ENCODE data around the gene TM9SF3. TPM values are rescaled to one million over a fixed set of nuclear protein-coding genes. Genes with fewer than 3 reads are reported as not detected.

TM9SF3 gene
- polyA plus RNA-seq, 1 donor: 221 TPM

DNA sequence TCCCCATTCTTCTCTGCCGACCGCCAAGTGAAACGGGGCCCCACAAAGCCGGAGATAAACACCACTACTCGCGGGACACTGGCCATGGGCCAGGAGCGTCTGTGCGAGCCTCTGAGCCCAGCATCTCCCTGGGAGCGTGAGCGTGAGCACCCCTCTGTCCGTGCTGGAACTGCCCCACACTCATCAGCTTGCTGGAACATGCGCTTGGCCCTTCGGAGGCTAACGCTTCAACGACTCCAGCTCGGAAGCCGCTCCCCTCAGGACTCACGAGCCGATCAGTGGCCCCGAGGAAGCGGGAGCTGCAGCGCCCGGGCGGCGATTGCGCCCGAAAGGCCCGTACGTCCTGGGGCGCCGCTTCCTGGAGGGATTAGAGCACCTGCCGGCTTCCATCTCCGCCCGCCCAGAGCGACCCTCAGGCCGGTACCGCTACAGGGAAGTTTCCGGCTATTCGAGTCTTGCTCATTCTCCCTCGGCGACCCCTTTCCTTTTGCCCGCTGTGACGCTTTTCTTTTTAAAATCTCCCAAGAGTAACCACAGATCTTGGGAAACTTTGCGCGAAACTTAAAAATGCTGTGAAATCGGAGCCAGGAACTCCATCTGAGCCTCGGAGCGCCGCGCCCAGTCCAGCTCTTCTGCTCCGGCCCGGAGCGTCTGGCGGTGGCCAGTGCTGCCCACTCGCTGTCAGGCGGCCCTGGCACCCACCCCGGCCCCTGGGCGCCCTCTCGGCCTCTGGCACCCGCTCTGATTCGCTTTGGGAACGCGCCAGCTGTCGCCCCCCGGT, 74.1 kb downstream of the TM9SF3 start:
- DNase-seq: peak; percentile 29

GRCh38 chr10:96511044-96511945, 75.5 kb downstream of the TM9SF3 start:
- DNase-seq: peak; percentile 46

- peak; percentile 24 for DNase-seq
Measured at GRCh38 chr10:96509017-96509641, 77.7 kb downstream of the TM9SF3 start.

DNA sequence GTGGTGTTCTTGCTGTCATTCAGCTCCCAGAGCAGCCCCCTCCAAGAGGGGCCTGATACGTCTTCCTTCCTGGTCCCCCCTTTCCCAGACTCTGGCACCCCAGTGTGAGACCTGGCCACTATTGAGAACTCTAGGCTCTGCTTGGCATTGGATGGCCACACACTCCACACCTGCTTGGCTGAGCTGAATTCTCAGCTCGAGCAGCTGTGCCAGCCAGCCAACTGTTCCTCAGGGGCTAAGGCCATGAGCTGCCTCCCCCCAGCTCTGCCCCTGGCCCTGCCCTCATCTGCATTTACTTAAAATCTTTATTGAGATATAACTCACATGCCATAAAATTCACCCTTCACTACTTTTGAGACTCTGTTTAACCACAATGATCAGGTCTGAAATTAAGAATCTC, 79.8 kb downstream of the TM9SF3 start:
- no peak for DNase-seq

DNA sequence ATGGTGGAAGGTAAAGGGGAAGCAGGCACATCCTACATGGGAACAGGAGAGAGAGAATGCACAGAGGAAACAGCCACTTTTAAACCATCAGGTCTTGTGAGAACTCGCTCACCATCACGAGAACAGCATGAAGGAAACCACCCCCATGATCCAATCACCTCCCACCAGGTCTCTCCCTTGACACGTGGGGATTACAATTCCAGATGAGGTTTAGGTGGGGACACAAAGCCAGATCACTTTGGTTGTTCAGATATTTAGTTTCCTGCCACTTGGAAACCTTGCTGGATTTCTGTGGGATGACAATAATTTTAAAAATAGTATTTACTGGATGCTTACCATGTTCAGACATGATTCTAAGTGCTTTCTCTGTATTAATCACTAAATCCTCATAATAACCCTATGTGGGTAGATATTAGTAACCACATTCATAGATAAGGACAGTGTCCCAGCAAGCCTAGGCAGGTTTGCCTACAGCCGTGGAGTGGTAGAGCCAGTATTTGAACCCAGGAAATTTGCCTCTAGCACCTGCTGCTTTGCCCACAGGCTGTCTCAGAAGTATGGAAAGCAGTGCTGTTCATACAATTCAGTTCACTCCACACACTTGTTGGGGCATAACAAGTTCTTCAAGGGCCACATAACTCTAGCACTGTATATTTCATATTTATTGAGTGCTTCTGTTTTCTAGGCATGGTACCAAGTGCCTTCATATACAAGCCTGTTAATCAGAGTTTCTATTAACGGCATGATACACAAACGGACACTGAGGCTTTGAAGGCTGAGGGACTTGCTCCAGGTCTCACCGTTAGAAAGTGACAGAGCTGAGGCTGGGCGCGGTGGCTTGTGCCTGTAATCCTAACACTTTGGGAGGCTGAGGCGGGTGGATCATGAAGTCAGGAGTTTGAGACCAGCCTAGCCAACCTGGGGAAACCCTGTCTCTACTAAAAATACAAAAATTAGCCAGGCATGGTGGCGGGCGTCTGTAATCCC, 81.4 kb downstream of the TM9SF3 start:
- DNase-seq: no peak

DNA sequence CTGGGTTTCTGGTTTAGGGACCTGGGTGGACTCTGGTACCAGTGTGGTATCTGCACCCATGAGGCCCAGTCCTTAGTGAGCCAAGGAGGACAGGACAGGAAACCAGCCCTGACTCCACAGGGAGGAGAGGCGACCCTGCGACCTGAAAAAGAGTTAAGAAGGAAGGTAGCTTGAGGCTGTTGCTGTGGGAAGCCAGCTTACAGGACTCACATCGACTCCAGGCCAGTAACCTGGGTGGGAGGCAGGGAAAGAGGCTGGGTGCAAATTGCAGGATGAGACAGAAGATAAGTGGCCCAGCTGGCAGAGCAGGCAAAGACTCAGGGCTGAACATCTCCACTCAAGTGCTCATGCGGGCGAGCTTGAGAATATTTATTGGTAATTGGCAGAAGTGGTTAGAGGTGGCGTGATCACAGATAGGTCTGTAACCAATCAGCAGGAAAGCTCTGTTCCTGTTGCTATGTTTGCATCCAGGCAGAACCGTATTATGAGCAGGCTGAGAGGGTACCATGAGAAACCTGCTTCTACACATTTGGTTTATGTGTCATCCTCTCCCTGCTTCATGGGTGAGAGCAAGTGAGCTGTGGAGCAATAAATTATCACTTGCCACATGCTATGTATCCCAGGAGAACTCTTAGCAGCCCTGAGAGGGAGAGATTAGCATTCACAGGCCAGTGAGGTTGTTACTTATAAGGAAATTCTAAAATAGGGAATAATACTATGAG, 84.1 kb downstream of the TM9SF3 start:
- no peak for DNase-seq

GRCh38 chr10:96501985-96502384, 84.8 kb downstream of the TM9SF3 start:
- no peak for DNase-seq

DNA sequence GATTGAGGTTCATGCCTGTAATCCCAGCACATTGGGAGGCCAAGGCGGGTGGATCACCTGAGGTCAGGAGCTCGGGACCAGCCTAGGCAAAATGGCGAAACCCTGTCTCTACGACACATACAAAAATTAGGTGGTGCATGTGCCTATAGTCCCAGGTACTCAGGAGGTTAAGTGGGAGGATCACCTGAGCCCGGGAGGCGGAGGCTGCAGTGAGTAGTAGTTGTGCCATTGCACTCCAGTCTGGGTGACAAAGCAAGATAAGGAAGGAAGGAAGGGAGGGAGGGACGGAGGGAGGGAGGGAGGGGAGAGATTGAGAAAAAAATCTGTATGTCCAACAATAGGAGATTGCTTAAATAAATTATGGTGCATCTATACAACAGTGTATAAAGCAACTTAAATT, 86.3 kb downstream of the TM9SF3 start:
- DNase-seq: no peak

GRCh38 chr10:96500050-96500449, 86.8 kb downstream of the TM9SF3 start:
- no peak for DNase-seq

DNA sequence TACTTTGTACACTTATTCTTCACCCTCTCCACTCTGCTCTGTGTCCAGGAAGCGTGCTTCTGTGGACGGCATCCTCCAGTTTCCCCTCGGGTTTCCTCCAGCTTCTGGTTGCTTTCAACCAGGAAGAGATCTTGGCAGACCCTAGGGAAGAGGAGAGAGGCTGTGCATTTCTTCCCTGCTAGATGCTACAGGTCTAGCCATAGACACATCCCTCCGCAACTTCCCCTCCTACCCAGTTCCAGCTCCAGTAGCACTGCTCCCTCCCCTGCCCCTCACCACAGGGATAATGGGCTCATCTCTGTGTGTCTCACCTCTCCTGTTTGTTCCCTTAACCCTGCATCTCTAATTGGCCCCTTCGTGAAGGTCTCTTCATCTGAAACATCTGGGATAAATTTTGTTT, 89.4 kb downstream of the TM9SF3 start:
- DNase-seq: no peak

GRCh38 chr10:96496281-96496925, 90.4 kb downstream of the TM9SF3 start:
- peak; percentile 53 for DNase-seq

- DNase-seq: no peak
Measured at GRCh38 chr10:96495544-96495943, 91.3 kb downstream of the TM9SF3 start.

- DNase-seq: no peak
Measured at GRCh38 chr10:96494694-96495093, 92.1 kb downstream of the TM9SF3 start.

- DNase-seq: no peak
Measured at GRCh38 chr10:96493871-96494525, 92.8 kb downstream of the TM9SF3 start.

GRCh38 chr10:96493254-96493653, 93.6 kb downstream of the TM9SF3 start:
- DNase-seq: no peak

DNA sequence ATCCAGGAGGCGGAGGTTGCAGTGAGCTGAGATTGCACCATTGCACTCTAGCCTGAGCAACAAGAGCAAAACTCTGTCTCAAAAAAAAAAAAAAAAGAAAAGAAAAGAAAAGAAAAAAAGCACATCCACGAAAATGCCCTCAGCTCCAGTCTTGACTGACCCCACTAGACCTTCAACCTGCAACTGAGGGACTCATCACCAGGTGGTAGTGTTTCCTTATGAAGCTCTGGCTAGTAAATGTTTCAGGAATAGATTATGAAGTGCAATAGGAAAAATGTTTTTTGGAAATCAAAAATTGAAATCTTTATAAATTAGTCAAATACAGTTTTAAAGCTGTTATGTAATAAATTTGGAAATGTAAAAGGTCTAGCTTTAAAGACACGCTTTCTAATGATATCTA, 95.5 kb downstream of the TM9SF3 start:
- no peak for DNase-seq

GRCh38 chr10:96488161-96488935, 98.5 kb downstream of the TM9SF3 start:
- DNase-seq: no peak

GRCh38 chr10:96482815-96483588, 103.8 kb downstream of the TM9SF3 start:
- no peak for DNase-seq
